Measurements from ENCODE around the gene STN1.
A peak's percentile ranks its signal among the peaks of the same experiment; 100 is the strongest.

Gene STN1

DNA sequence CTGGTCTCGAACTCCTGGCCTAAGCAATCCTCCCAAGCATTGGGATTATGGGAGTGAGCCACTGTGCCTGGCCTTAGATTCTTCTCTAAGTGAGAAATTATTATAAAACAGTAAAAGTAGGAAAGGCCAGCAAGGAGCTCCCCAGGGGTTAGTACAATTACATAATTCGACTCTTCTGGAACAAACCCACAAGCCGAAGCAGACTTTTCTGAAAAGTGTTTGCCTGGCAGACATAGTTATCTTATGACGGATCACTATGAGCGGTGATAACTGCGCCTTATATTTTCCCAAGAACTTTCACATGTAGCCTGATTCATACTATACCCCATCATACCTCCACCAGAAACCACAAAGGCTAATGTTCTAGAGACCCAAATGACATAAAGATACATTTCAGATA, 32.4 kb downstream of the STN1 start:
- Histone ChIP-seq H3K36me3 (ENCODE audit: control insufficient read depth, insufficient read depth, low read length) (peaks cover 18% of the 10 kb centered on the region), H3K27me3 (replicated peaks; ENCODE audit: control insufficient read depth, insufficient read depth, low read length) (no peaks in the 10 kb centered on the region), H3K4me3 (replicated peaks; ENCODE audit: low read depth, low read length) (no peak overlapping the region)
- TF ChIP-seq, protein P1, sequence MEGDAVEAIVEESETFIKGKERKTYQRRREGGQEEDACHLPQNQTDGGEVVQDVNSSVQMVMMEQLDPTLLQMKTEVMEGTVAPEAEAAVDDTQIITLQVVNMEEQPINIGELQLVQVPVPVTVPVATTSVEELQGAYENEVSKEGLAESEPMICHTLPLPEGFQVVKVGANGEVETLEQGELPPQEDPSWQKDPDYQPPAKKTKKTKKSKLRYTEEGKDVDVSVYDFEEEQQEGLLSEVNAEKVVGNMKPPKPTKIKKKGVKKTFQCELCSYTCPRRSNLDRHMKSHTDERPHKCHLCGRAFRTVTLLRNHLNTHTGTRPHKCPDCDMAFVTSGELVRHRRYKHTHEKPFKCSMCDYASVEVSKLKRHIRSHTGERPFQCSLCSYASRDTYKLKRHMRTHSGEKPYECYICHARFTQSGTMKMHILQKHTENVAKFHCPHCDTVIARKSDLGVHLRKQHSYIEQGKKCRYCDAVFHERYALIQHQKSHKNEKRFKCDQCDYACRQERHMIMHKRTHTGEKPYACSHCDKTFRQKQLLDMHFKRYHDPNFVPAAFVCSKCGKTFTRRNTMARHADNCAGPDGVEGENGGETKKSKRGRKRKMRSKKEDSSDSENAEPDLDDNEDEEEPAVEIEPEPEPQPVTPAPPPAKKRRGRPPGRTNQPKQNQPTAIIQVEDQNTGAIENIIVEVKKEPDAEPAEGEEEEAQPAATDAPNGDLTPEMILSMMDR (IDR thresholded peaks at IDR 0.05; ENCODE audit: insufficient read depth, low read length, poor library complexity, severe bottlenecking) = no peak
- no peak for DNase-seq (ENCODE audit: extremely low read depth, insufficient read length)

DNA sequence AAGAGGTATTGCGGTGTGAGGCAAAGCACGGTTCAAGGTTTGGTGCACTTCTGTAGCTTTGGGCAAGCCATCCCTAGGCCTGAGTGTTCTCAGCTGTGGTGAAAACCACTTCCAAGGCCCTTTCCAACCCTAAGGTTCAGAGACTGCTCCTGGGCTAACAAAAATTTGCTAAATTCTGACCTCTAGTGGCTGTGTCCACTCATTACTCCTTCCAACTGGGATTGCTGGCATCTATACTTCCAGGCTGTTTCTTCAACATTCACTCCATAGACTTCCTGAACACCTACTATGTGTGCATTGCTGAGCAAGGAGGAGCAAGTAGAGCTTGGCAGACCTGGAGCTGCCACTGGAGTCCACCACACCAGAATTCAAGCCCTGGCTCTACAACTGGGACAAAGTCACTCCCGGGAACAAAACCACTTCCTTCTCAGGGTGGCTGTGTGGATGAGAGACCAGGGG, 33.3 kb downstream of the STN1 start:
- no peaks in the 10 kb centered on the region for H3K27me3 ChIP-seq (replicated peaks; ENCODE audit: control insufficient read depth, insufficient read depth, low read length)
- TF ChIP-seq, protein P1 (IDR thresholded peaks at IDR 0.05; ENCODE audit: insufficient read depth, low read length, poor library complexity, severe bottlenecking) = peak; percentile 61
- no peak for DNase-seq (ENCODE audit: extremely low read depth, insufficient read length)
- H3K4me3 ChIP-seq (replicated peaks; ENCODE audit: low read depth, low read length) = no peak overlapping the region
- H3K36me3 ChIP-seq (ENCODE audit: control insufficient read depth, insufficient read depth, low read length) = peaks cover 15% of the 10 kb centered on the region

DNA sequence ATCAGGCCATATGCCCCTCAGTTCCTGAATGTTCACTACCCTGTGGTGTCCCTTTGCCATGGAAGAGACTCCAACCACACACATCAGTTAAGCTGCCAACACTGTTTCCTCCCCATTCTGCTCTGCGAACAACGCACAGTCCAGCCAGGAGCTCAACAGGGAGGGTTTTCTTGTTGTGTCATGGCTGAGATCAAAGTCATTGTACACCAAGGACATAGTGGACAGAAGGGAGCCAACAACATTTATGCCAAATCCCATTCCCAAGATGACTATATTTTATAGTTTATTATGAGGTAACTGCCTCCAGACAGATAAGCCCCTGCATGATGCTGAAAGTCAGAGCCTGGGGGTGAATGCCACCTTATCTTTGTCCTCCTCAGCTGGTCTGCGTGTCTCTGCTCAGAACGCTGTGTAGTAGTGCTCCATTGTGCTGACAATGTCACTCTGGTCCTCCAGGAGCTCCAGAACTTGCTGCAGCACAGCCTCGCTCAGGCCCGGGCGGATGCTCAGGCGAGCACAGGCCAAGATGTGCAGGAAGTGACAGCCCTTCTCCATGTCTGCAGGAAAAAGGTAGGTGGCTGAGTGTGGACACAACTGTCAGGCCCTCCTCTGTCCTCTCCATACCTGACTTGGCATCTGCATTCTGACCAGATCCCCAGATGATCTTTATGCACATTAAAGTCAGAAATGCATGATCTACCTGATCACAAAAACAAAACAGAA, 35.5 kb downstream of the STN1 start:
- Histone ChIP-seq H3K4me3 (replicated peaks; ENCODE audit: low read depth, low read length) (no peak overlapping the region), H3K36me3 (ENCODE audit: control insufficient read depth, insufficient read depth, low read length) (peaks cover 16% of the 10 kb centered on the region), H3K27me3 (replicated peaks; ENCODE audit: control insufficient read depth, insufficient read depth, low read length) (no peaks in the 10 kb centered on the region)
- TF ChIP-seq, protein P1 (IDR thresholded peaks at IDR 0.05; ENCODE audit: insufficient read depth, low read length, poor library complexity, severe bottlenecking) = no peak
- no peak for DNase-seq (ENCODE audit: extremely low read depth, insufficient read length)

DNA sequence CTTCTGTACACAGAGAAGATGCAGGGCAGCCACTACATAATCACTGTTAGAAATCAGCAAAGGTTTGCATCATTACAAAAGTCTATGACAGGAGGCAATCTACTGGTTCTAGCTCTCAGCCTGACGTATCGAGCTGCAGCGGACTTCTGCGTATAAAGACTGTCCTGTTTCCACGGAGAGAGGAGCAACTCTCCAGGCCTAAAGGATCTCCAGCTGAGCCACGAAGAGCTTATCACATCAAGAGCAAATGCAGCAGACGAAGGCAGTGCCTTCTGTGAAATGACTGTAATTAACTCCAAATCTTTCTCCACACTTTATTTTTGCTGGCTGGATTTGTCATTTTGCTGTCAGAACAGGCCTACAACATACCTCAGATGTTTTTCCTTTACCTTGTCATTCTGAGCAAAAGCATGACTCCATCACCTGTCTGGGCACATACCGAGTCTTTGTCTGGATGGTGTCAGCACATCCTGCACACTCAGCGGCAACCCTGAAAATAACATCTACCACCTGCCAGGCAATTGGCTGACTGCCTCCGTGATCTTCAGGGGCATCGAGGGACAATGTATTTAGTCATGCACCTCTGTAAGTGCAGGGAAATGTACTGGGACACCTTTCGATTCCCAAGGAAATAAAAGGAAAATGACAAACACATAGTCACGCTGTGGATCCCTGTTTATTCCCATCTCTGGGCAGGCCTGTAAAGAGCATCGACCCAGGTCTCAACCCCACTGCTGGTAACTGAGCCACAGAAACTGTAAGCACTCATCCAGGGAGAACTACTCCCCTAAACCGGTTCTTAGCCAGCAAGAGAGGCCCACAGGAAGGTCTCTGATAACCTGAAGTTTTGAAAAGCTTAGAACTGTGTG, 36.3 kb downstream of the STN1 start:
- DNase-seq (ENCODE audit: extremely low read depth, insufficient read length) = no peak
- H3K36me3 ChIP-seq (ENCODE audit: control insufficient read depth, insufficient read depth, low read length) = peaks cover 16% of the 10 kb centered on the region
- TF ChIP-seq, protein P1 (IDR thresholded peaks at IDR 0.05; ENCODE audit: insufficient read depth, low read length, poor library complexity, severe bottlenecking) = no peak
- no peaks in the 10 kb centered on the region for H3K27me3 ChIP-seq (replicated peaks; ENCODE audit: control insufficient read depth, insufficient read depth, low read length)
- no peak overlapping the region for H3K4me3 ChIP-seq (replicated peaks; ENCODE audit: low read depth, low read length)

DNA sequence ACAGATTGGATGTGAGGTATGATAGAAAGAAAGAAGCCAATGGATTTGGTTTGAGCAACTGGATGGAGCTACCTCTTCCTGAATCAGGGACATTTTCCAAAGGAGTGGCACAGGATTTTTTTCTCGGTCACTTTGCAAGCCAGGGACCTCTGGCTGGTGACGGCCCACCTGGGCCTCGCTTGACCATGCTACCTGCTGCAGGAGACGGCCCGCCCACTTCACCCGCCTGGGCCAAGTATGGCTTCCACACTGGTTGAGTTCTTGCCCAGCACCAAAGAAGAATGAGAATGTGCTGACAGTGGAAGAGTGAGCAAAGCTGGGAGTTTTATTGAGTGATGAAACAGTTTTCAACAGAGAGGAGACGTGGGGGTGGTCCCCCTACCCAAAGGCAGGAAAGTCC, 38.2 kb downstream of the STN1 start:
- Histone ChIP-seq H3K27me3 (replicated peaks; ENCODE audit: control insufficient read depth, insufficient read depth, low read length) (no peaks in the 10 kb centered on the region), H3K36me3 (ENCODE audit: control insufficient read depth, insufficient read depth, low read length) (peaks cover 16% of the 10 kb centered on the region), H3K4me3 (replicated peaks; ENCODE audit: low read depth, low read length) (no peak overlapping the region)
- TF ChIP-seq, protein P1 (IDR thresholded peaks at IDR 0.05; ENCODE audit: insufficient read depth, low read length, poor library complexity, severe bottlenecking) = no peak
- no peak for DNase-seq (ENCODE audit: extremely low read depth, insufficient read length)
